Astrocyte of the cerebellum (primary cell): ENCODE results near the gene AKR1C1.
"Not testable (repeated sequence)": the region's sequence is repeated elsewhere in the genome, so short reads cannot be mapped to it uniquely, and the experiment has no call there.

Source experiments
- DNase-seq: peaks from one replicate; pipeline ENCODE4 v3.0.0-alpha.2; 2011; ENCODE audit warnings: low read depth
- H3K4me3 ChIP-seq: 2 replicates; pipeline ENCODE4 v1.5.1; 2011; ENCODE audit warnings: mild to moderate bottlenecking, low read depth, low read length, moderate library complexity
- CTCF ChIP-seq: IDR thresholded peaks from 2 replicates; pipeline ENCODE4 v1.5.1; 2012; ENCODE audit warnings: low read length, low read depth, moderate library complexity, mild to moderate bottlenecking; ENCODE audit errors: missing control alignments
- in situ Hi-C: cut with HindIII; loops from 2 replicates; pipeline ENCODE4 v1.10.0; 2017; ENCODE audit warnings: low sequenced_read_pairs

The AKR1C1 gene

GRCh38 chr10:5002013-5002727, 39.0 kb downstream of the AKR1C1 start:
- no peak overlapping the region for H3K4me3 ChIP-seq
- TF ChIP-seq CTCF, result no peak
- no peak for DNase-seq
- in situ Hi-C loops, result no loop called here

- in situ Hi-C loops, DNase-seq, H3K4me3 ChIP-seq: not testable (repeated sequence)
Observed at GRCh38 chr10:5003127-5004029, 40.2 kb downstream of the AKR1C1 start, which contains the start of gene AKR1C2. Gene AKR1C2, minus strand, starts transcription at chr10:5003857. Its CDS starts 22 bp downstream, at chr10:5003835.

- in situ Hi-C loops, H3K4me3 ChIP-seq, DNase-seq: not testable (repeated sequence)
Observed at GRCh38 chr10:5004030-5004385, 40.8 kb downstream of the AKR1C1 start.

GRCh38 chr10:5004501-5004900, 41.3 kb downstream of the AKR1C1 start:
- in situ Hi-C loops, H3K4me3 ChIP-seq, DNase-seq: not testable (repeated sequence)

DNA sequence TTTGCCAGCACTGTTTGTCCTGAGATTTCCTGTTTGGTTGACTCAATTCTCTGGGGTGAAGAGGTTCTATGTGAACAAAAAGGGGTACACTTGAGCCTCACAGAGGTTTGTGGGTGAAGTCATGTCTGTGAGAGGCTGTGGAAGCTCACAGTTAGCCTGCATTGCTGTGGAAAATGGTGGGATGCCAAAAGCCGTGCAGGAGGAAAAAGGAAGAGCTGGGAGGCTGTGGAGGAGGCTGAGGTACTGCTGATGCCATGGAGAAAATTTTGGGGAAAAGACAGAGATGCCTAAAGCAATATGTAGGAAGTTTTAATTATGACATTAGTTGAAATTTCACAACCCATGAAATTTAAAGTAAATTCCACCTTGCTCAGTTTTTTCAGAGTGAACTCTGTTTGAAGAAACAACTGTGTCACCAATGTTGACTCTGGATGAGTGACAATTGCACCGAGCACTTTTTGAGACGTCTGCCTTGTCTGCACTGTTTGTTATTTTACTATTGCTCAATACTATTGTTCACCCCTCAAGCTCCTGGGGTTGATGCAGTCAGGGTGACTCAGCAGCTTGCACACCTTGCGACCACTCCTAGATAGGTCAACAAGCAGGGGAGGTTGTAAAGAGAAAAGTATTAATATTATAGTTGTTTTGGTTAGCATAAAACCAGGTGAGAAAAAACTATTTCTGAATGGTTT, 45.8 kb downstream of the AKR1C1 start:
- H3K4me3 ChIP-seq, in situ Hi-C loops, DNase-seq: not testable (repeated sequence)

DNA sequence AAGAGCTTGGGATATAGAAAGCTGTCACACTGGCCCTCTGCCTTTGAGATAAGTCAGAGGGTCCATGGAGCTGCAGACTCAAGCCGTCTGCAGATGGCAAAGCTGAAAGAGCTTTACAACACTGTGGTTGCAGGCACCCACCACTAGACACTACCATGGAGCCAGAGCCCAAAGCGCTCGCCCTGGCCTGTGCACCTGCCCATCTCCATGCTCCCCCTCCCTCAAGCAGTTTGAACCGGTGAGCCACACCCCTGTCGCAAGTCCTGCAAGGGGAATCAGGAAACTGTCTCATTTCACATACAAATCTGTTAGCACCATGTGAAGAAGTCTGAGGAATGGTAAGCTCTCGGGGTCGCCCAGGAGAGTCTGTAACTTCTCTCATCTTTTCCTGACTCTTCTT, 46.8 kb downstream of the AKR1C1 start:
- DNase-seq, H3K4me3 ChIP-seq, in situ Hi-C loops: not testable (repeated sequence)

- in situ Hi-C loops, DNase-seq, H3K4me3 ChIP-seq: not testable (repeated sequence)
Observed at GRCh38 chr10:5011392-5011791, 48.2 kb downstream of the AKR1C1 start.

DNA sequence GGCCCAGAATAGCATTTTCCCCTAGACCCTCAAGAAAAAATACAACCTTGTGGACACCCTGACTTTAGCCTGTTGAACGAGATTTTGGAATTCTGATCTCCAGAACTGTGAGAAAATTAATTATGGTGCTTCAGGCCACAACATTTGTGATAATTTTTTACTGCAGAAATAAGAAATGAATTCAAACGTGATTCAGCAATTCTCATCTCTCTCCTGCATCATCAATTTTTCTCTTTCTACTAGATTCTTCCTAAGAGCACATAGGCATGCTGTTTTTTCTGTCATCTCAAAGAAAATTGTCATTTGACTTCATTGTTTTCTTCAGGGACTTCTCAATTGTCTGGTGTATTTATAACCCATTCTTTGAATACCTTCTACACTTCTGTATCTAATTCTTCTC, 49.4 kb downstream of the AKR1C1 start:
- DNase-seq, result no peak
- no peak for TF ChIP-seq CTCF
- in situ Hi-C loops, result no loop called here

GRCh38 chr10:5013385-5013784, 50.2 kb downstream of the AKR1C1 start:
- DNase-seq, result no peak
- no peak for TF ChIP-seq CTCF
- in situ Hi-C loops, result no loop called here
- H3K4me3 ChIP-seq, result no peak overlapping the region

More for the DNA sequence above, 49.4 kb downstream of the AKR1C1 start:
- no peak overlapping the region for H3K4me3 ChIP-seq

DNA sequence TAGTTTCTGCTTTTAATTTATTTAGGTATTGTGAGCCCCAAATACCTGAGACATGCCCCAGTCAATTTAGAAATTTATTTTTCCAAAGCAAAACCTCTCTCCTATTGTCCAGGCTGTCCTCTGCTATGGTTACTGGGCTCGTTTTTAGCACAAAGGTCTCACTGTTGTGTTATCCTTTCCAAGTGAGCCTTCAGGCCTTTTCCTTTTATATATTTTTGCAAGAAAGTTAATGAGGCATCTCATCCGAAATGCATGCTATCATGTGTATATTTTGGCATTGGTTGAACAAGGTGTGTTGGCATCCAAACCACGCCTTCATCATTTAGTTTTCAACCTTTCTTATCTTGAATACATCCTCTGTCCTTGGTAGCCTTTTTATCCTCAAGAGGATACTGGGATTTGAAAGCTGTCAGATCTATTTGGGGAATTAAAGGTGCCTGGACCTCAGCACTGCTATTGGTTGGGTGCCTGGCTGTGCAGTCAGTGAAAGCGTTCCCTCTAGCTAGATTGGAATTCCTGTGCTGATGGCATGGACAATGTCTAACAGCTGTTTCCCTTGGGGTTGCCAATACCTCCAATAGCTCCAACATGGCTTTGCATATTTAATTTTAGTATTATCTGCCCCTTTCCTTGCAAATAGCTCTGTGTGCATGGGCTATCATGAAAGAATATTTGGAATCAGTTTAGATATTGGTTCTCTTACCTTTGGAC, 51.1 kb downstream of the AKR1C1 start:
- H3K4me3 ChIP-seq, DNase-seq, in situ Hi-C loops: not testable (repeated sequence)
